HEK293 (cell line): Measurements from ENCODE around the gene SAMD11.

Source experiments
- YY1 ChIP-seq: fragments of 450-650 bp; formaldehyde crosslinking; IDR thresholded peaks from 2 replicates; pipeline ENCODE4 v1.5.1; 2018; ENCODE audit warnings: missing biosample characterization, missing genetic modification characterization
- ZFP69B ChIP-seq: fragments of 450-650 bp; formaldehyde crosslinking; IDR thresholded peaks from 2 replicates; pipeline ENCODE4 v1.5.1; 2016; ENCODE audit warnings: missing biosample characterization, missing genetic modification characterization
- ZNF211 ChIP-seq: fragments of 450-650 bp; formaldehyde crosslinking; IDR thresholded peaks from 2 replicates; pipeline ENCODE4 v1.5.1; 2016; ENCODE audit warnings: low read depth, missing biosample characterization, missing genetic modification characterization
- ZNF426 ChIP-seq: fragments of 450-650 bp; formaldehyde crosslinking; IDR thresholded peaks from 2 replicates; pipeline ENCODE4 v1.5.1; 2017; ENCODE audit warnings: missing biosample characterization, missing genetic modification characterization, mild to moderate bottlenecking, inconsistent platforms, moderate library complexity
- TF ChIP-seq, protein P1 (sequence below): fragments of 450-650 bp; formaldehyde crosslinking; IDR thresholded peaks from 2 replicates; pipeline ENCODE4 v1.5.1; 2016; ENCODE audit warnings: missing biosample characterization, missing genetic modification characterization, borderline replicate concordance
- TF ChIP-seq, protein P2 (sequence below): fragments of 450-650 bp; formaldehyde crosslinking; IDR thresholded peaks from 2 replicates; pipeline ENCODE4 v1.5.1; 2016; ENCODE audit warnings: missing biosample characterization, missing genetic modification characterization

DNA sequence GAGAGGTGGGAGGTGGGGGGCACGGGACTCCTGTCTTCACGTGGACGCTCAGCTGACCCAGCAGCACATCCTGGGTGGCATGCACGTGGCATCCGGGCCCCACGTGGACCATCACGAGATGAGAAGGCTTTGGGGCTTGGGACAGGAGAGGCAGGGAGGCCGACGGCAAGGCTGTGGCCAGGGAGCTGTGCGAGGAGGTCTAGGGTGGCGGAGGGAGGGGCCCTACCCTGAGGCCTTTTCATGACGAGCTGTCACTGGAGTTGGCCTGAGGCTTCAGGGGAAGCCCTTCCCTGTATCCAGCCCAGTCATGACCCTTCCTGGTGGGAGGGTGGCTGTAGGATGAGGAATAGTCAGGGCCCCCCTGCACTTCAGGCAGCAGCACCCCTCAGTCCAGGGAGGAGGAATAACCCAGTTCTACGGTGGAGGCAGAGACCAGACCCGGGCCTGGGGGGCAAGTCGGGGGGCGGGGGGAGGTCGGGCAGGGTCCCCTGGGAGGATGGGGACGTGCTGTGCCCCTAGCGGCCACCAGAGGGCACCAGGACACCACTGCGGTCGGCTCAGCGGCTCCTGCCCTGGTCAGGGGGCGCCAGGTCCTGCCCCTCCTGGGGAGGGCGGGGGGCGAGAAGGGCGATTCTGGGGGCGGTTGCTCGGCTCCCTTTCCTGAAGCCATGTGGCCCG, 60.2 kb downstream of the SAMD11 start:
- TF ChIP-seq ZNF426 (tag by site-specific recombination): no peak
- TF ChIP-seq YY1: no peak
- TF ChIP-seq ZFP69B (tag by site-specific recombination): no peak
- TF ChIP-seq, protein P1, sequence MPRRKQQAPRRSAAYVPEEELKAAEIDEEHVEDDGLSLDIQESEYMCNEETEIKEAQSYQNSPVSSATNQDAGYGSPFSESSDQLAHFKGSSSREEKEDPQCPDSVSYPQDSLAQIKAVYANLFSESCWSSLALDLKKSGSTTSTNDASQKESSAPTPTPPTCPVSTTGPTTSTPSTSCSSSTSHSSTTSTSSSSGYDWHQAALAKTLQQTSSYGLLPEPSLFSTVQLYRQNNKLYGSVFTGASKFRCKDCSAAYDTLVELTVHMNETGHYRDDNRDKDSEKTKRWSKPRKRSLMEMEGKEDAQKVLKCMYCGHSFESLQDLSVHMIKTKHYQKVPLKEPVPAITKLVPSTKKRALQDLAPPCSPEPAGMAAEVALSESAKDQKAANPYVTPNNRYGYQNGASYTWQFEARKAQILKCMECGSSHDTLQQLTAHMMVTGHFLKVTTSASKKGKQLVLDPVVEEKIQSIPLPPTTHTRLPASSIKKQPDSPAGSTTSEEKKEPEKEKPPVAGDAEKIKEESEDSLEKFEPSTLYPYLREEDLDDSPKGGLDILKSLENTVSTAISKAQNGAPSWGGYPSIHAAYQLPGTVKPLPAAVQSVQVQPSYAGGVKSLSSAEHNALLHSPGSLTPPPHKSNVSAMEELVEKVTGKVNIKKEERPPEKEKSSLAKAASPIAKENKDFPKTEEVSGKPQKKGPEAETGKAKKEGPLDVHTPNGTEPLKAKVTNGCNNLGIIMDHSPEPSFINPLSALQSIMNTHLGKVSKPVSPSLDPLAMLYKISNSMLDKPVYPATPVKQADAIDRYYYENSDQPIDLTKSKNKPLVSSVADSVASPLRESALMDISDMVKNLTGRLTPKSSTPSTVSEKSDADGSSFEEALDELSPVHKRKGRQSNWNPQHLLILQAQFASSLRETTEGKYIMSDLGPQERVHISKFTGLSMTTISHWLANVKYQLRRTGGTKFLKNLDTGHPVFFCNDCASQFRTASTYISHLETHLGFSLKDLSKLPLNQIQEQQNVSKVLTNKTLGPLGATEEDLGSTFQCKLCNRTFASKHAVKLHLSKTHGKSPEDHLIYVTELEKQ (tag by site-specific recombination): no peak
- TF ChIP-seq, protein P2, sequence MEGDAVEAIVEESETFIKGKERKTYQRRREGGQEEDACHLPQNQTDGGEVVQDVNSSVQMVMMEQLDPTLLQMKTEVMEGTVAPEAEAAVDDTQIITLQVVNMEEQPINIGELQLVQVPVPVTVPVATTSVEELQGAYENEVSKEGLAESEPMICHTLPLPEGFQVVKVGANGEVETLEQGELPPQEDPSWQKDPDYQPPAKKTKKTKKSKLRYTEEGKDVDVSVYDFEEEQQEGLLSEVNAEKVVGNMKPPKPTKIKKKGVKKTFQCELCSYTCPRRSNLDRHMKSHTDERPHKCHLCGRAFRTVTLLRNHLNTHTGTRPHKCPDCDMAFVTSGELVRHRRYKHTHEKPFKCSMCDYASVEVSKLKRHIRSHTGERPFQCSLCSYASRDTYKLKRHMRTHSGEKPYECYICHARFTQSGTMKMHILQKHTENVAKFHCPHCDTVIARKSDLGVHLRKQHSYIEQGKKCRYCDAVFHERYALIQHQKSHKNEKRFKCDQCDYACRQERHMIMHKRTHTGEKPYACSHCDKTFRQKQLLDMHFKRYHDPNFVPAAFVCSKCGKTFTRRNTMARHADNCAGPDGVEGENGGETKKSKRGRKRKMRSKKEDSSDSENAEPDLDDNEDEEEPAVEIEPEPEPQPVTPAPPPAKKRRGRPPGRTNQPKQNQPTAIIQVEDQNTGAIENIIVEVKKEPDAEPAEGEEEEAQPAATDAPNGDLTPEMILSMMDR (tag by site-specific recombination): peak; percentile 54
- TF ChIP-seq ZNF211: no peak
